ENCODE data around the gene CPSF4L. TPM values are rescaled to one million over a fixed set of nuclear protein-coding genes. Genes with fewer than 3 reads are reported as not detected.
A peak's percentile ranks its signal among the peaks of the same experiment; 100 is the strongest.

The CPSF4L gene
- total and polyA plus RNA-seq, 2 of the 13 experiments (the other 11 are each of a cell fraction or from before 2014, with no cell fraction given) = 0.73 to 1.6 TPM

DNA sequence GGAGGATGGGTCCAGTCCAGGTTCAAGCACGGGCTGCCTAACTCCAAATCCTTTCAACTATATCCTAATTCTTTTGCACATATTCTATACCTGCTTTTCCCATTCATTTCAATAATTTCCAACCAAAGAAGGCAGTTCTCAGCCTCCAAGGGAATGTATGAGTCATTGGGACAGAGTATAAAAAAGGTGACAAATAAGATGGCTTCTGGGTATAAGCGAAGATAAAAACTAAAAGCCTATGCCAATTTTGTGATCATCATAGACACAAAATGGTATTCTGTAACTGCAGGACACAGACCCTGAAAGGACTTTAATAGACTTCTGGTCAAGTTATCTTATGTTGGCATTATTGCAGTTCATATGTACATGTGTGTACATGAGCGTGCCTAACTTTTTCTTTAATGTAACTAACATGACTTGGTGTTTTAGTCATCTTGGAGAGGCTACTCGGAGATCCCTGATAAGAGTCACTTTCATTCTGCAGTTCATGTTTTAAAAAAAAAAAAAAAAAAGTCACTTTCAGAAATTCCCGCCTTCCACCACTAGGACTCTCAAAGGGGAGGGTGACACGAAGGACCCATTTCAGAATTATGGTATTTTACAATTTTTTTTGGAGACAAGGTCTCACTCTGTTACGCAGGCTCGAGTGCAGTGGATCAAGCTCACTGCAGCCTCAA, 51.5 kb downstream of the CPSF4L start:
- Histone ChIP-seq H3K36me3 (replicated peaks in 1 of 2; ENCODE audit: control insufficient read depth in 1 of 2, insufficient read depth in 2 of 2, low read length in 2 of 2) (peaks cover 20 to 46% of the 10 kb centered on the region in 2 experiments), H3K27me3 (ENCODE audit: control insufficient read depth in 1 of 2, insufficient read depth in 2 of 2, low read length in 2 of 2) (no peaks in the 10 kb centered on the region), H3K27ac (ENCODE audit: extremely low read length, insufficient read depth, low read length) (no peak overlapping the region), H3K9me3 (ENCODE audit: low read length) (no peaks in the 10 kb centered on the region), H3K9ac (ENCODE audit: insufficient read depth, low read depth, low read length) (no peak overlapping the region), H4K20me1 (ENCODE audit: insufficient read depth, low read length) (no peaks in the 10 kb centered on the region), H3K79me2 (ENCODE audit: insufficient read depth, low read length) (peaks cover 10% of the 10 kb centered on the region), H2AFZ (ENCODE audit: low read length) (no peak overlapping the region), H3K4me1 (ENCODE audit: insufficient read depth, low read length) (peaks cover 18% of the 10 kb centered on the region), H3K4me2 (ENCODE audit: low read depth, low read length) (no peak overlapping the region), H3K4me3 (replicated peaks in 1 of 3; ENCODE audit: insufficient read depth in 1 of 3, low read depth in 2 of 3, low read length in 3 of 3) (no peak overlapping the region)
- DNase-seq (ENCODE audit: low spot score) (no peak), FAIRE-seq (no peak), ATAC-seq (peak; percentile 12; the same call in 2 of the 3 replicates)
- TF ChIP-seq SSRP1 (CRISPR knock-in tag; IDR thresholded peaks at IDR 0.05) = 0 out of 2 replicates have a peak, but pooled peaks have one; percentile 32
- TF ChIP-seq, protein P1, sequence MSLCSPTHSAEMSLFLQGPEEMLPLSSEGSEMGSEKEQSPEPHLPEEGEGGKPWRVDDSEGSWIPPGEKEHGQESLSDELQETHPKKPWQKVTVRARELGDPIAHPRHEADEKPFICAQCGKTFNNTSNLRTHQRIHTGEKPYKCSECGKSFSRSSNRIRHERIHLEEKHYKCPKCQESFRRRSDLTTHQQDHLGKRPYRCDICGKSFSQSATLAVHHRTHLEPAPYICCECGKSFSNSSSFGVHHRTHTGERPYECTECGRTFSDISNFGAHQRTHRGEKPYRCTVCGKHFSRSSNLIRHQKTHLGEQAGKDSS (CRISPR knock-in tag; IDR thresholded peaks at IDR 0.05; ENCODE audit: borderline replicate concordance, low read depth) = no peak
- TF ChIP-seq PCBP1 (IDR thresholded peaks at IDR 0.05; ENCODE audit: borderline replicate concordance, low read depth, low read length) = no peak
- no peak for TF ChIP-seq CBFB (CRISPR knock-in tag; IDR thresholded peaks at IDR 0.05)
- TF ChIP-seq CREB1 (IDR thresholded peaks at IDR 0.05) = no peak
- no peak for TF ChIP-seq CREB1 (CRISPR knock-in tag; IDR thresholded peaks at IDR 0.05)
- TF ChIP-seq, protein P2, sequence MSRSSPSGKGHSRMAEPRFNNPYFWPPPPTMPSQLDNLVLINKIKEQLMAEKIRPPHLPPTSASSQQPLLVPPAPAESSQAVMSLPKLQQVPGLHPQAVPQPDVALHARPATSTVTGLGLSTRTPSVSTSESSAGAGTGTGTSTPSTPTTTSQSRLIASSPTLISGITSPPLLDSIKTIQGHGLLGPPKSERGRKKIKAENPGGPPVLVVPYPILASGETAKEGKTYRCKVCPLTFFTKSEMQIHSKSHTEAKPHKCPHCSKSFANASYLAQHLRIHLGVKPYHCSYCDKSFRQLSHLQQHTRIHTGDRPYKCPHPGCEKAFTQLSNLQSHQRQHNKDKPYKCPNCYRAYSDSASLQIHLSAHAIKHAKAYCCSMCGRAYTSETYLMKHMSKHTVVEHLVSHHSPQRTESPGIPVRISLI (CRISPR knock-in tag; IDR thresholded peaks at IDR 0.05; ENCODE audit: borderline replicate concordance) = peak; percentile 74
- 0 out of 2 replicates have a peak, but pooled peaks have one; percentile 17 for TF ChIP-seq RBFOX2 (IDR thresholded peaks at IDR 0.05; ENCODE audit: low read depth, low read length)
- TF ChIP-seq NCOA2 (CRISPR knock-in tag; IDR thresholded peaks at IDR 0.05) = no peak
- no peak for TF ChIP-seq SMAD1 (CRISPR knock-in tag; IDR thresholded peaks at IDR 0.05; ENCODE audit: borderline replicate concordance, low read depth)
- no peak for TF ChIP-seq FOXP1 (IDR thresholded peaks at IDR 0.05)
- TF ChIP-seq FOXP1 (CRISPR knock-in tag; IDR thresholded peaks at IDR 0.05) = no peak
- no peak for TF ChIP-seq ZBTB8A (CRISPR knock-in tag; IDR thresholded peaks at IDR 0.05; ENCODE audit: borderline replicate concordance, low read depth)
- TF ChIP-seq WIZ (CRISPR knock-in tag; IDR thresholded peaks at IDR 0.05) = no peak
- TF ChIP-seq, protein P3, sequence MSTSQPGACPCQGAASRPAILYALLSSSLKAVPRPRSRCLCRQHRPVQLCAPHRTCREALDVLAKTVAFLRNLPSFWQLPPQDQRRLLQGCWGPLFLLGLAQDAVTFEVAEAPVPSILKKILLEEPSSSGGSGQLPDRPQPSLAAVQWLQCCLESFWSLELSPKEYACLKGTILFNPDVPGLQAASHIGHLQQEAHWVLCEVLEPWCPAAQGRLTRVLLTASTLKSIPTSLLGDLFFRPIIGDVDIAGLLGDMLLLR (CRISPR knock-in tag; IDR thresholded peaks at IDR 0.05) = no peak
- no peak for TF ChIP-seq ZNF12 (CRISPR knock-in tag; IDR thresholded peaks at IDR 0.05)
- CTCF ChIA-PET (ENCODE audit: low intra/inter-chr PET ratio, low total read pairs) = no interaction called here
- POLR2A ChIA-PET = interaction anchor here (1.4 kb wide), 1 partner anchor 9 kb away, joined by 4 read pairs; no protein-coding TSS in a partner anchor
- intact Hi-C loops (cut with micrococcal nuclease; ENCODE audit: unreplicated experiment) = no loop called here
- WGBS (ENCODE audit: low lambda C conversion rate) = 89% methylated on average over 8 of the region's 8 CpGs
- no TSS peak for BruUV-seq (replicated peaks)
- in situ Hi-C loops (cut with HindIII; ENCODE audit: extremely low pct_ligation_motif_present, low pct_unique_long_range_greater_than_20kb) = no loop called here

All from HepG2 (cell line).